ENCODE measurements around the gene MYT1.

DNA sequence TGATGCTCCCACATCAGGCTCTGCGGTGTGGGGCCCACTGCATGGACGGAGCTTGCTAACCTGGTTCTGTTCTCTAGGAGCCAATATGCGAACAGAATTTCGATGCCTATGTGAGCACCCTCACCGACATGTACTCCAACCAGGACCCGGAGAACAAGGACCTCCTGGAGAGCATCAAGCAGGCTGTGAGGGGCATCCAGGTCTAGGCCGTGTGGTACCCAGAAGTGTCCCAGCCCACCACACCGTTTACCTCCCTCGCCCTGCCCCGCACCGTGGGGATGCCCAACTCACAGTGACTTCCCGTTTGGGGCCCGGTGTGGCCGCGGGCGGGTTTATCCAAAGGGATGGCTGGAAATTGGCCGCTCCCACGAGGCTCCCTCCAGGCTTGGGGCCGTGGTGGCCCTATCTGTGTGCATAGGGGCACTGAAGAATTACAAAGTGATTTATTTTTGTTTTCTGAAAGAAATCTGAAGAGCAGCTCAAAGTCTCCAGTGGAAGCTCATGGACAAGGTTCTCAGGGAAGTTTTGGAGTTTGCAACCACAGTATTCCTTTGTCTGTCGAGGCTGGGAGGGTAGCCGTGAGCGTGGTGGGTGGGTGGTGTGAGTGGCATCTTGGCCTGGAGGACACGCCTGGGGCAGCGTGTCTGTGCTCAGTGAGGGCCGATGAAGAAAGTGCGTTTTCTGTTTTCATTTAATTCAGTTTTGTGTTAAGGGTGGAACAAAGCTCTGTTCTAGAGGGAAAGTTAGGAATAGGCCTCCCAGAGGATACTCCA lies 76.2 kb downstream of the MYT1 start:
- TF ChIP-seq FOXA1 (IDR thresholded peaks at IDR 0.05) (no peak), CTBP1 (IDR thresholded peaks at IDR 0.05; ENCODE audit: borderline replicate concordance) (no peak), FOXK2 (IDR thresholded peaks at IDR 0.05) (no peak), SP1 (IDR thresholded peaks at IDR 0.05) (no peak), SUZ12 (IDR thresholded peaks at IDR 0.05) (no peak), L3MBTL2 (conservative IDR thresholded peaks at IDR 0.05) (no peak), FOXM1 (IDR thresholded peaks at IDR 0.05; ENCODE audit: borderline replicate concordance) (no peak)

Data from HEK293T (cell line).